SK-N-SH treated with all-trans-retinoic acid at 6 μM for 48 hours (cell line): ENCODE results near the gene CPTP.

Experiments used
- ATAC-seq: fragments of 200-7000 bp; cut with Tn5 transposase; 3 replicates; pipeline ENCODE4 v1.9.1; 2020; ENCODE audit warnings: mild to moderate bottlenecking, moderate library complexity
- ARNTL ChIP-seq: fragments of 450-650 bp; formaldehyde crosslinking; IDR thresholded peaks from 2 replicates; pipeline ENCODE4 v1.5.0; 2020; ENCODE audit warnings: low read depth, mild to moderate bottlenecking, moderate library complexity, borderline replicate concordance
- BACH2 ChIP-seq: fragments of 250-450 bp; sonication (Bioruptor Pico); IDR thresholded peaks from 2 replicates; pipeline ENCODE4 v1.9.0; 2021; ENCODE audit warnings: mild to moderate bottlenecking, borderline replicate concordance
- CSDC2 ChIP-seq: fragments of 250-450 bp; sonication (Bioruptor Pico); IDR thresholded peaks from 2 replicates; pipeline ENCODE4 v1.5.0; 2020; ENCODE audit warnings: mild to moderate bottlenecking, moderate library complexity
- GLIS3 ChIP-seq: fragments of 250-450 bp; sonication (Bioruptor Pico); IDR thresholded peaks from 2 replicates; pipeline ENCODE4 v1.5.0; 2020; ENCODE audit warnings: mild to moderate bottlenecking, moderate library complexity
- ISL1 ChIP-seq: fragments of 250-450 bp; sonication (Bioruptor Pico); IDR thresholded peaks from 2 replicates; pipeline ENCODE4 v2.1.2; 2022; ENCODE audit warnings: mild to moderate bottlenecking, moderate library complexity
- OSR1 ChIP-seq: fragments of 250-450 bp; sonication (Bioruptor Pico); IDR thresholded peaks from 2 replicates; pipeline ENCODE4 v1.8.0; 2022; ENCODE audit warnings: moderate library complexity, mild to moderate bottlenecking, inconsistent platforms
- PPARA ChIP-seq: fragments of 250-450 bp; sonication (Bioruptor Pico); IDR thresholded peaks from 2 replicates; pipeline ENCODE4 v1.5.0; 2020; ENCODE audit warnings: mild to moderate bottlenecking, borderline replicate concordance
- RARB ChIP-seq: fragments of 250-450 bp; sonication (Bioruptor Pico); IDR thresholded peaks from 2 replicates; pipeline ENCODE4 v1.8.0; 2021; ENCODE audit warnings: mild to moderate bottlenecking, moderate library complexity
- SNAI2 ChIP-seq: fragments of 250-450 bp; sonication (Bioruptor Pico); IDR thresholded peaks from 2 replicates; pipeline ENCODE4 v1.5.0; 2020; ENCODE audit warnings: mild to moderate bottlenecking, moderate library complexity
- TCF4 ChIP-seq: fragments of 250-450 bp; sonication (Bioruptor Pico); IDR thresholded peaks from 2 replicates; pipeline ENCODE4 v1.8.0; 2021; ENCODE audit warnings: mild to moderate bottlenecking, moderate library complexity, borderline replicate concordance
- TOX ChIP-seq: fragments of 250-450 bp; sonication (Bioruptor Pico); IDR thresholded peaks from 2 replicates; pipeline ENCODE4 v1.8.0; 2021; ENCODE audit warnings: mild to moderate bottlenecking, moderate library complexity, borderline replicate concordance
- ZC3H10 ChIP-seq: fragments of 250-450 bp; sonication (Bioruptor Pico); IDR thresholded peaks from 2 replicates; pipeline ENCODE4 v1.5.1; 2021; ENCODE audit warnings: mild to moderate bottlenecking, moderate library complexity
- ZNF70 ChIP-seq: fragments of 450-650 bp; formaldehyde crosslinking; IDR thresholded peaks from 2 replicates; pipeline ENCODE4 v1.5.0; 2020; ENCODE audit warnings: mild to moderate bottlenecking, moderate library complexity
- ZNF8 ChIP-seq: fragments of 450-650 bp; formaldehyde crosslinking; IDR thresholded peaks from 2 replicates; pipeline ENCODE4 v1.5.0; 2020; ENCODE audit warnings: mild to moderate bottlenecking, moderate library complexity
- TF ChIP-seq, protein P1 (sequence below): fragments of 250-450 bp; sonication (Bioruptor Pico); IDR thresholded peaks from 2 replicates; pipeline ENCODE4 v1.5.1; 2021; ENCODE audit warnings: mild to moderate bottlenecking, moderate library complexity
- TF ChIP-seq, protein P2 (sequence below): fragments of 250-450 bp; sonication (Bioruptor Pico); IDR thresholded peaks from 2 replicates; pipeline ENCODE4 v1.5.1; 2020; ENCODE audit warnings: low read depth, mild to moderate bottlenecking, moderate library complexity
- TF ChIP-seq, protein P3 (sequence below): fragments of 250-450 bp; sonication (Bioruptor Pico); IDR thresholded peaks from 2 replicates; pipeline ENCODE4 v1.8.0; 2021; ENCODE audit warnings: low read depth, mild to moderate bottlenecking, moderate library complexity, borderline replicate concordance
- TF ChIP-seq, protein P4 (sequence below): fragments of 250-450 bp; sonication (Bioruptor Pico); IDR thresholded peaks from 2 replicates; pipeline ENCODE4 v1.5.0; 2020; ENCODE audit warnings: mild to moderate bottlenecking, moderate library complexity

The CPTP gene

DNA sequence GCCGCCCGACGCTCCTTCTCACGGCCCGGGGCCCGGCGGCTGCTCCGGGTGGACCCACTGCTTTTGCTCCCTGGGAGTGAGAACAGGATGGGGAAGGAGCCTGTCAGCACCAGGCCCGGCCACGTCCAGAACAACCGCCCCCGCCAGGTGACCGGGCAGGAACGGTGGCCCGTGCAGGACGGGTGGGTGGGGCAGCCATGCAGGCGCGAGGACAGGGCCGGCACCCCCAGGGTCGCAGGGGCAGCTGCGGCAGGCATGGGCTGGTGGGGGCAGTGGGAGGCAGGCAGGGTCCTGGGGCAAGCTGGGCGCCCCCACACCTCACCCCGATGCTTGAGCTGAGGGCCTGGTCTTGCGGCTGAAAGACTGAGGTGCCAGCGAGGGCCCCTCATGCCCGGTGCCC, 11.8 kb downstream of the CPTP start:
- TF ChIP-seq, protein P1, sequence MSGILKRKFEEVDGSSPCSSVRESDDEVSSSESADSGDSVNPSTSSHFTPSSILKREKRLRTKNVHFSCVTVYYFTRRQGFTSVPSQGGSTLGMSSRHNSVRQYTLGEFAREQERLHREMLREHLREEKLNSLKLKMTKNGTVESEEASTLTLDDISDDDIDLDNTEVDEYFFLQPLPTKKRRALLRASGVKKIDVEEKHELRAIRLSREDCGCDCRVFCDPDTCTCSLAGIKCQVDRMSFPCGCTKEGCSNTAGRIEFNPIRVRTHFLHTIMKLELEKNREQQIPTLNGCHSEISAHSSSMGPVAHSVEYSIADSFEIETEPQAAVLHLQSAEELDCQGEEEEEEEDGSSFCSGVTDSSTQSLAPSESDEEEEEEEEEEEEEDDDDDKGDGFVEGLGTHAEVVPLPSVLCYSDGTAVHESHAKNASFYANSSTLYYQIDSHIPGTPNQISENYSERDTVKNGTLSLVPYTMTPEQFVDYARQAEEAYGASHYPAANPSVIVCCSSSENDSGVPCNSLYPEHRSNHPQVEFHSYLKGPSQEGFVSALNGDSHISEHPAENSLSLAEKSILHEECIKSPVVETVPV (CRISPR knock-in tag): no peak
- TF ChIP-seq ISL1 (CRISPR knock-in tag): no peak
- TF ChIP-seq GLIS3 (CRISPR knock-in tag): no peak
- TF ChIP-seq OSR1 (CRISPR knock-in tag): no peak
- TF ChIP-seq, protein P2, sequence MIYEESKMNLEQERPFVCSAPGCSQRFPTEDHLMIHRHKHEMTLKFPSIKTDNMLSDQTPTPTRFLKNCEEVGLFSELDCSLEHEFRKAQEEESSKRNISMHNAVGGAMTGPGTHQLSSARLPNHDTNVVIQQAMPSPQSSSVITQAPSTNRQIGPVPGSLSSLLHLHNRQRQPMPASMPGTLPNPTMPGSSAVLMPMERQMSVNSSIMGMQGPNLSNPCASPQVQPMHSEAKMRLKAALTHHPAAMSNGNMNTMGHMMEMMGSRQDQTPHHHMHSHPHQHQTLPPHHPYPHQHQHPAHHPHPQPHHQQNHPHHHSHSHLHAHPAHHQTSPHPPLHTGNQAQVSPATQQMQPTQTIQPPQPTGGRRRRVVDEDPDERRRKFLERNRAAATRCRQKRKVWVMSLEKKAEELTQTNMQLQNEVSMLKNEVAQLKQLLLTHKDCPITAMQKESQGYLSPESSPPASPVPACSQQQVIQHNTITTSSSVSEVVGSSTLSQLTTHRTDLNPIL (CRISPR knock-in tag): no peak
- TF ChIP-seq CSDC2 (CRISPR knock-in tag): no peak
- TF ChIP-seq, protein P3, sequence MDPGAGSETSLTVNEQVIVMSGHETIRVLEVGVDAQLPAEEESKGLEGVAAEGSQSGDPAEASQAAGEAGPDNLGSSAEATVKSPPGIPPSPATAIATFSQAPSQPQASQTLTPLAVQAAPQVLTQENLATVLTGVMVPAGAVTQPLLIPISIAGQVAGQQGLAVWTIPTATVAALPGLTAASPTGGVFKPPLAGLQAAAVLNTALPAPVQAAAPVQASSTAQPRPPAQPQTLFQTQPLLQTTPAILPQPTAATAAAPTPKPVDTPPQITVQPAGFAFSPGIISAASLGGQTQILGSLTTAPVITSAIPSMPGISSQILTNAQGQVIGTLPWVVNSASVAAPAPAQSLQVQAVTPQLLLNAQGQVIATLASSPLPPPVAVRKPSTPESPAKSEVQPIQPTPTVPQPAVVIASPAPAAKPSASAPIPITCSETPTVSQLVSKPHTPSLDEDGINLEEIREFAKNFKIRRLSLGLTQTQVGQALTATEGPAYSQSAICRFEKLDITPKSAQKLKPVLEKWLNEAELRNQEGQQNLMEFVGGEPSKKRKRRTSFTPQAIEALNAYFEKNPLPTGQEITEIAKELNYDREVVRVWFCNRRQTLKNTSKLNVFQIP (CRISPR knock-in tag): no peak
- no peak for TF ChIP-seq TOX
- no peak for ATAC-seq

DNA sequence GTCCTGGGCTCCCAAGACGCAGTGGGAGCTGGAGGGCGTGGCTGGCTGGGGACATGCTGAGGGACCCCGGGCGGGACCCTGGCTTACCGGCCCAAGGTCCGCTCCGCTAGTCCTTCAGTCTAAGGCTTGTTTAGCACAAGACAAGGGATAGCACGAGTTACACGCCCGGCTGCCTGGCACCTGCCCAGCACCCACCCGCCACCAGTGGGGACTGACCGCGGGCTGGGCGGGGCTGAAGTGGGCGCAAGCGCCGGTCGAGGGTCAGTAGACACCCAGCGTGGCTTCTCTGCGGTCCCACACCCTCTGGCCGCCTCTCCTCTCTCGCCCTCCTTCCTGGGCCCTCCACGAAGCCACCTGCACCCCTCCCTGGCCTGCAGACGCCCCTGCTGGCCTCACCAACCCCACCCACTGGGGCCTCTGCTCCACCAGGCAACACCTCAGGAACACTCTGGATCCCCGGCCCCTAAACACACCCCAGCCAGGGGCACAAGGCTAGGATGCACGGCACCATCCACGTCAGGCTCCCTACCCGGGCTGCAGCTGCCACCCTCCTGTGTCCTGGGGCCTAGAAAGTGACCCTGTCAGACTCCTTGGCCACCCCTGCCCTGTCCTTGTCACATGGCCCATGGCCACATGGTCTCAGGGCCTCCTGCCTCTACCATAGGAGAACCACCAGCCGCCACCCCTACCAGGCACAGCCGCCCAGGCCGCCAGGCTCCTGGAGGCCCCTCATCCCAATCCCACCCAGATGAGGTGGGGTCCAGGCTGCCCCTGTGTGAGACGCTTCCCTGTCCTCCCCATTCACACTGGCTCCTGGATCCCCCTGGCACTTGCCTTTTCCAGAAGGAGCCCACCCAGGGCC, 12.6 kb downstream of the CPTP start:
- no peak for ATAC-seq
- TF ChIP-seq CSDC2 (CRISPR knock-in tag): no peak
- no peak for TF ChIP-seq ZC3H10
- TF ChIP-seq, protein P3 (CRISPR knock-in tag): no peak
- no peak for TF ChIP-seq TOX
- TF ChIP-seq BACH2 (CRISPR knock-in tag): no peak
- TF ChIP-seq SNAI2 (CRISPR knock-in tag): no peak
- TF ChIP-seq RARB: no peak
- TF ChIP-seq, protein P4, sequence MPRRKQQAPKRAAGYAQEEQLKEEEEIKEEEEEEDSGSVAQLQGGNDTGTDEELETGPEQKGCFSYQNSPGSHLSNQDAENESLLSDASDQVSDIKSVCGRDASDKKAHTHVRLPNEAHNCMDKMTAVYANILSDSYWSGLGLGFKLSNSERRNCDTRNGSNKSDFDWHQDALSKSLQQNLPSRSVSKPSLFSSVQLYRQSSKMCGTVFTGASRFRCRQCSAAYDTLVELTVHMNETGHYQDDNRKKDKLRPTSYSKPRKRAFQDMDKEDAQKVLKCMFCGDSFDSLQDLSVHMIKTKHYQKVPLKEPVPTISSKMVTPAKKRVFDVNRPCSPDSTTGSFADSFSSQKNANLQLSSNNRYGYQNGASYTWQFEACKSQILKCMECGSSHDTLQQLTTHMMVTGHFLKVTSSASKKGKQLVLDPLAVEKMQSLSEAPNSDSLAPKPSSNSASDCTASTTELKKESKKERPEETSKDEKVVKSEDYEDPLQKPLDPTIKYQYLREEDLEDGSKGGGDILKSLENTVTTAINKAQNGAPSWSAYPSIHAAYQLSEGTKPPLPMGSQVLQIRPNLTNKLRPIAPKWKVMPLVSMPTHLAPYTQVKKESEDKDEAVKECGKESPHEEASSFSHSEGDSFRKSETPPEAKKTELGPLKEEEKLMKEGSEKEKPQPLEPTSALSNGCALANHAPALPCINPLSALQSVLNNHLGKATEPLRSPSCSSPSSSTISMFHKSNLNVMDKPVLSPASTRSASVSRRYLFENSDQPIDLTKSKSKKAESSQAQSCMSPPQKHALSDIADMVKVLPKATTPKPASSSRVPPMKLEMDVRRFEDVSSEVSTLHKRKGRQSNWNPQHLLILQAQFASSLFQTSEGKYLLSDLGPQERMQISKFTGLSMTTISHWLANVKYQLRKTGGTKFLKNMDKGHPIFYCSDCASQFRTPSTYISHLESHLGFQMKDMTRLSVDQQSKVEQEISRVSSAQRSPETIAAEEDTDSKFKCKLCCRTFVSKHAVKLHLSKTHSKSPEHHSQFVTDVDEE: no peak
- TF ChIP-seq OSR1 (CRISPR knock-in tag): no peak
- TF ChIP-seq PPARA (CRISPR knock-in tag): no peak
- TF ChIP-seq ZNF8 (CRISPR knock-in tag): no peak
- TF ChIP-seq ARNTL (CRISPR knock-in tag): no peak
- no peak for TF ChIP-seq TCF4 (CRISPR knock-in tag)

DNA sequence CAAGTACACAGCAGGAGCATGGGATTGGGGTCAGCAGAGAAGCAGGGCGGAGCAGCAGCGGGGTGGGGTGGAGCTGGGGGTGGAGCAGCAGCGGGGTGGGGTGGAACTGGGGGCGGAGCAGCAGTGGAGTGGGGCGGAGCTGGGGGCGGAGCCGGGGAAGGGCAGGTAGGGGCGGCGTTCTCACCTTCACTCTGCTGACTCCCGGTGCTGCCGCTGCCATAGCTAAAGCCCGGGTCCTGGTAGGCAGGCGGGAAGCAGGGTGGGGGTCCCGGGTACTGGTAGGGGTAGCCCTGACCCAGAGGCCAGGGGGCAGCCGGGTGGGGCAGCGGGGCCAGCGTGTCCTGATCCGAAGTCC, 13.2 kb downstream of the CPTP start:
- ATAC-seq: peak; percentile 20; the same call in 2 of the 3 replicates
- TF ChIP-seq ARNTL (CRISPR knock-in tag): no peak
- TF ChIP-seq, all 23 proteins: peak for 0

DNA sequence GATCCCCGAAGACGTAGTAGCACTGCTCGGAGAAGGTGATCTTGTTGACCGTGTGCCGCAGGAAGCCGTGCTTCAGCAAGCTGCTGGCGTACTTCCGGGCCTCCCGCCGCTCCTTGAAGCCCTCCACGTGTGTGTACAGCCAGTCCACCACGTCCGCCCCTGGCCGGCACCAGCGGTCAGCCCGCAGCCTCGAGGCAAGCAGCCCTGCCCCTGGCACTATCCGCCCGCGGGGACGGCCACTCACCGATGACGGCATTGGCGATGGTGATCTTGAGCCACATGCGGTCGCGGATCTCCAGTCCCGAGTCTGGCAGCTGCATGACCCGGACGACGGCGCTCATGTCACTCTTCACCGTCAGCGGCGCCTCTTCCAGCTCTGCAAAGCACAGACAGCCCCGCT, 13.7 kb downstream of the CPTP start:
- TF ChIP-seq ZNF70: no peak
- no peak for TF ChIP-seq ZC3H10
- no peak for TF ChIP-seq OSR1 (CRISPR knock-in tag)
- ATAC-seq: no peak
